GM21619 (cell line): ENCODE measurements around the gene ITPR1.

Experiments
- ATAC-seq: cut with Tn5 transposase; IDR thresholded peaks from one replicate; pipeline ENCODE4 v1.9.1; 2021; ENCODE audit not compliant: unreplicated experiment

ITPR1 gene

DNA sequence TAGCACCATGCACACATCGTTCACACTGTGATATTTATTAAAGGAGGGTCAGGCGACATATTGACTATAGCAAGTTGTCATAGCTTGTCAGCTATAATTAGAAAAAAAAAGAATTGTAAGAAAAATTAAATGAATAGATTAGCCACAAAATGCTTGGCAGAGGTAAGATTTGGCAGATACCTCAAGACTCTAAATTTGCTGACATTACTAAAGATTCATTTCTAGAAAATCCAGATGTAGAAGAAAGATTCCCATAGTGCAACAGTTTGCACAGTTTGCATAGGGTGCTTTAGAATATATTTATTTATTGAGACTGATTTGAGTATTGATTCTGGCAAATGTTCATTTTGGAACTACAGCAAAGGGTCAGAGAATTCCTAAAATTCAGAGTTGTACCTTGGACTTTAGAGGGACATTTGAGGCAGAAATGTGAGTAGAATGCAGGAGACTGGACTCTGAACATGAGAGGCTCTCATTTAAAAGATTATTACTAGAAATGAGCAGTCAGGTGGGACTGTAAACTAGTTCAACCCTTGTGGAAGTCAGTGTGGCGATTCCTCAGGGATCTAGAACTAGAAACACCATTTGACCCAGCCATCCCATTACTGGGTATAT, 384.1 kb downstream of the ITPR1 start:
- ATAC-seq = no peak

DNA sequence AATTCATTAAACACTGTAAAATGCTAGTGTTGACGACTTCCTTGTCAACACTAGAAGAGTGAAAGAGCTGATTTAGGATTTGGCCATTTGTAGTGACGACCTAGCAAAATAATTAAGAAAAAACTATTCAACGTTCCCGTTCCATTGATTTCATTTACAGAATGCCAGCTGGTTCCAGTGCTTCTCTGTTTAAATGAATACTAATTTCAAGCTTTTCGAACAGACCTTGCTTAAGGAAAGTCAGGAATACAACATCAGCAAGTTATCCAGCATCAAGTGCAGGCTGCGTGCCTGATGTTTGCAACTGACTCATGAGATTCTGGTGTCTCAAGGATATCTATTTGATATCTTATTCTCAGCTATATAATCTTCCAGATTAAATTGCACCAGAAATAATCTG, 387.7 kb downstream of the ITPR1 start:
- no peak for ATAC-seq

DNA sequence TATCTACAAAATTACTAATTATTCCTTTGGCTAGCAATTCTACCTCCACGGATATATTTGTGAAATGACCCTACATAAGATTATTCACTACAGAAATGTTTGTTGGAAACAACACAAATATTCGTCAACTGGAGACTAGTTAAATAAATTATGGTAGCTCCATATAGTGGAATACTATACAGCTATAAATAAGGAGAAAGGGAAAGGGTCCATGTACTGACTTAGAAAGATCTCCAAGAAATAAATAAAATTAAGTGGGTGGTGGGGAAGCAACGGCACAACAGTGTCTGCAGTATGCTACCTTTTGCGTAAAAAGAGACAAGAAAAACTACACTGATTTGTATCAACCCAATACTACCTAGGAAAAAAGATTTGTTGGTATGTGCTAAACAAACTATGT, 389.4 kb downstream of the ITPR1 start:
- no peak for ATAC-seq

DNA sequence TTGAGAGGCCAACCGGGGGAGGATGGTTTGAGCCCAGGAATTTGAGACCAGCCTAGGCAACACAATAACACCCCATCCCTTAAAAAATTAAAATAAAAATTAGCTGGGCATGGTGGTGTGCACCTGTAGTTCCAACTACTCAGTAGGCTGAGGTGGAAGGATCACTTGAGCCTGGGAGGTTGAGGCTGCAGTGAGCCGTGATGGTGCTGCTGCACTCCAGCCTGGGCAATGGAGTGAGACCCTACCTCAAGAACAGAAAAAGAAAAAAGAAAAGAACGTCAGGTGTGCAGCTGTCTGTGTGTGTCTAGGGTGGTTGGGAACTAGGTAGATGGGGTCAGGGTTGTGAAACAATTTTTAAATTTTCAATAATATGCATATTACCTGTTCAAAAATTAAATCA, 389.9 kb downstream of the ITPR1 start:
- no peak for ATAC-seq

- no peak for ATAC-seq
These were observed 391.7 kb downstream of the ITPR1 start for GRCh38 chr3:4884888-4885287.

- ATAC-seq = no peak
These were observed 392.2 kb downstream of the ITPR1 start for GRCh38 chr3:4885316-4885715.

DNA sequence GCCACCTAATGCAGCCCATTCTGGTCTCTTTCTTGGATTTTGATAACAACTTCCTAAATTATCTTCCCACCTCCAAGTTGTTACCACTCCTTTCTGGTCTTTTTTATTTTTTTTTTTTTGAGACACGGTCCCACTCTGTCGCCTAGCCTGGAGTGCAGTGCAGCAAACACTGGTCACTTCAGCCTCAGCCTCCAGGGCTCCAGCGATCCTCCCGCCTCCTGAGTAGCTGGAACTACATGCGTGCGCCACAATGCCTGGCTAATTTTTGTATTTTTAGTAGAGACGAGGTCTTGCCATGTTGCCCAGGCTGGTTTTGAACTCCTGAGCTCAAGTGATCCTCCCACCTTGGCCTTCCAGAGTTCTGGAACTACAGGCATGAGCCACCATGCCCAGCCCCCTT, 393.3 kb downstream of the ITPR1 start:
- ATAC-seq = no peak

DNA sequence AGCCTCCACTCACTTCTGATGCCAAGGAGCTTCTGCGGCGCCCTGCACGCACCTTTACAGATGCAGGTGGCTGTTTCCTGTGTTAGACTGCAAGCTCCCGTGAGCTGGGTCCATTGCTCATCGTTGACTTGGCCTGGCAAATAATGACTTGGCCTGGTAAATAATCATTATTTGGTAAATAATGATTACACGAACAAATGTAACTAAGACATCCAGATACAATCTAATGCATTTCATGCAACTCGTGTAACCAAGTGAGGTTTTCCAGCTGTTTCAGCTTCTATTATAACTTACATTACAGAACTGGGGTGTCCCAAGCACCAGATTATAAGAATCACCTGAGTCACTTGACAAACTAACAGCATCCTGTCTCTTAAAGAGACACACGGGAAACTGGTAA, 394.0 kb downstream of the ITPR1 start:
- no peak for ATAC-seq

DNA sequence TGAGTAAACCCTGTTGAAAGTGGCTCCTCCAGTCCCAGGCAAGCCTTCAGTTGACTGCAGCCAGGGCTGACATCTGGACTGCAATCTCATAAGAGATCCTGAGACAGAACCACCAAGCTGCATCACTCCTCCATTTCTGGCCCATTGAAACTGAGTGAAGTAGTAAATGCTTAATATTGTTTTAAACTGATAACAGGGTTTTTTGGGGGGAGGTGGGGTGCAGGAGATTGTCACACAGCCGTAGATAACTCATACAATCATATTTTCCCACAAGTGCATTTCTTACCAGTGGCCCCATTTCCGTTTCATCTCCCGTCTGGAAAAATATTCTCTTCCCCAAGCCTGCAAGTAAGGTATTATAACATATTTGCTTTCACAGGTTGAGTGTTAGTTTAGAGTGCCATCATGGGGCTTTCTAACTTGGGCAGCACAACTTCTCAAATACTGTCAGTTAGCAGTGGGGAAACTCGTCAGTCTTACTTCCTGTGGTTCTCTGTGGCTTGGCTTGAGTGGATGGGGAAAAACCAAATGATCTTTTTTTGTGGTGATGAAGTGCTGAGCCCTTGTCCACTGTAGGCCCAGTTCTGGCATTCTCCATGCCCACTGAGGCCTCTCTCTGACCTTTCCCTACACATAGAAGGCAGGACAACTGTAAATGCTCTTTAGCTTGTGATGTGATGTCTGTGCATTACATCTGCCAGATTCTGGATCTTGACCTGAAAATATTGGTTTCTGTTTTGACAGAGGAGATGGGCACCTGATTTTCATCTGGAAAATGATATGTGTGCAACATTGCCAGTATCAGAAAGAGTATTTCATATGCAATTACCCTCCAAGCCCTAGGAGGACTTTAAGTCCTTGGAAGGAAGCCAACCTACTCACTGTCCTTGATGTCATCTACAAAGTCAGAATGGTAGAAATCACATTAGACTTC, 396.0 kb downstream of the ITPR1 start:
- peak; percentile 94 for ATAC-seq

GRCh38 chr3:4889896-4890295, 396.7 kb downstream of the ITPR1 start:
- ATAC-seq = no peak

DNA sequence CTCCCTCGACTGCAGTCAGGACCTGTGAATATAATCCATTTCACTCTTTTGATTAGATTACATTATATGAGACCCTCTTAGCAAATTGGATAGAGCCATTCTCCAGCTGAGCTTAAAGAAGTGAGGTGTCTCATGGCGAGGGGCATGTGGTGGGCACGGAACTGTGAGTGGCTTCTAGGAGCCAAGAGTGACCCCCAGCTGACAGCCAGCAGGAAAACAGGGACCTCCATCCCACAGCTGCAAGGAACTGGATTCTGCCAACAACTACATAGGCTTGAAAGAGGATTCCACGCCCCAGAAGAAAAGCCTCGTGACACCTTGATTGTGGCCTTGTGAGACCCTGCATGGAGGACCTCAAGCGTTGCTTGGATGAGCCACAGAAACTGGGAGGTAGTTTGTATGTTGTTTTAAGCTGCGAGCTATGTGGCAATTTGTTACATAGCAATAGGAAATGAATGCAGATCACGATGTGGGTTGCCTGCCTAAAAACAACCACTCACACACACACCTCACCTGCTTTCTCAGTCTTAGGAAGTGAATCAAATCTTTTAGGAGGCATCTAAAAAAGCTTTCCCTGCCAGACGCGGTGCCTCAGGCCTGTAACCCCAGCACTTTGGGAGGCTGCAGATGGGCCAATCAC, 401.9 kb downstream of the ITPR1 start:
- ATAC-seq = no peak

- ATAC-seq = no peak
These were observed 402.7 kb downstream of the ITPR1 start for GRCh38 chr3:4895838-4896237.
